ENCODE results near the gene MCCC1.
"Not testable (repeated sequence)": the region's sequence is repeated elsewhere in the genome, so short reads cannot be mapped to it uniquely, and the experiment has no call there.

MCCC1 gene

DNA sequence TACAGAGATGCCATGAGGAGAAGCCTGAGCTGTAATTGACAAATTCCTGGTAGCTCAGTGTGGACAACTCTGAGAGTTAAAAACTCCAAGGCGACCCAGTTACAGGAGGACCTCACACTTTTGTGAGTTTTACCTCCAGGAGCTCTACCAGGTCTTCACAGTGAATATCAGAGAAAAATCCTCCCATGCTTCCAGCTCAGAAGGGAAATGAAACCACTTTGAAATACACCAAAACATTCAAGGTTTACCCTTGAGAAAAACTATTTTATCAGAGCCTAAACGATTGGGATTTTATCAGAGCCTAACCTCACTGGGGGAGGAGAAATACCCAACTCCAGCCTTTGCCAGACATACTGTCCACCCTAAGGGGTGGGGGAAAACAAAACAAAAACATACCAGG lies 52.4 kb downstream of the MCCC1 start:
- DNase-seq, result no peak

DNA sequence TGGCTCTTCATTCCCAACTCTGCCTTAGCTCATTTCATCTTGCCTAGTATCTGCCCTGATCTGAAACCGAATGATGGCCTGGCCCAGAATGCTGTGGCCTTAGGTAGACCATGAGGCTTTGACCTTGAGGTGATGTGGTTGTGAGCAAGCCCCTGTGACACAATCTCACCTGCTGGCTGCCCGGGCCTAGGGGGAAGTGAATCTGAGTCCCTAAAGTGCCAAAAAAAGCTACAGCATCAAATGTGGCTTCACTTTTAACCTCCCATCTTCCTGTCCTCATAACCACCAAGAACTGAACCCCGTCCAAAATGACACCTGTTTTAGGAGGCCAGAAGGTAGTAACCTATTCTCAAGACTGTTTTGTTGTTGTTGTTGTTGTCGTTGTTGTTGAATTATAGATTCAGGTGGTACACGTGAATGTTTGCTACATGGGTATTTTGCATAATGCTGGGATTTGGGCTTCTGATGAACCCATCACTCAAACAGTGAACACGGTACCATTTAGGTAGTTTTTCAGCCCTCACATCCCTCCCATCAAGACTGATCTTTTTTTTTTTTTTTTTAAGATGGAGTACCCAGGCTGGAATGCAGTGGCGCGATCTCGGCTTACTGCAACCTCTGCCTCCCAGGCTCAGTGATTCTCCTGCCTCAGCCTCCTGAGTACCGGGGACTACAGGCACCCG lies 54.6 kb downstream of the MCCC1 start:
- DNase-seq, result no peak

DNA sequence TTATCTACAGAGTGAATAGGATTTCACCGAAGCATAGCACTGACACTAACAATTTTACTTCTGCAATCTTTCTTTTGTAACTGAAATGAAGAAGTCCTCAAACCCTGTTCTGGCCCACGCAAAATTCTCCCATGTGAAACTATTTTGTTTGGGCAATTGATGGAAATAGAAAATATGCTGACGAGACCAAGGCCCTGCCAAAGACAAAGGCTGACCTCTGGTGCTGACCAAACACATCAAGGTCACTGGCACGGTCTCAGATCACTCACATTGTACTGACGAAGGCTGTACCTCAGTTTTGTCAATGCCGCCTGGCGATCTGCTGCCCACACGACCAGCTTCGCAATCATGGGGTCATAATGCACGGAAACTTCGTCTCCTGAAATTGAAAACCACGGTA lies 60.5 kb downstream of the MCCC1 start:
- no peak for DNase-seq

DNA sequence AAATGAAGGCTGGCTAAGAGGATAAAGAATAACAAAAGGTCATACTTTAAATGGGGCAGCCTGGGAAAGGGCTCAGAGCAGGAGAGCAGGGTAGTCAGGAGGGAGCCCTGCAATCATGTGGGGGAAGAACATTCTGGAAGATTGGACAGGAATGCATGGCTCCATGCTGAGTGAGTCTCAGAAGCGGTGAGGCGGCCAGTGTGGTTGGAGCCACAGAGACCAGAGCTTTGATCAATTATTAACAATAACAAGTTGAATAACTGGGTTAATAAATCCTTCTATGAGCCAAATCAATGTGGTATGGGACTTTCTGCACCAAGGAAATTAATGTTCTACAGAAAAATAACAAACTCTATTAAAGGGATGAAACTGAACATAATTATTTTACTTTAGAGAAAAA lies 61.1 kb downstream of the MCCC1 start:
- DNase-seq, result no peak

DNA sequence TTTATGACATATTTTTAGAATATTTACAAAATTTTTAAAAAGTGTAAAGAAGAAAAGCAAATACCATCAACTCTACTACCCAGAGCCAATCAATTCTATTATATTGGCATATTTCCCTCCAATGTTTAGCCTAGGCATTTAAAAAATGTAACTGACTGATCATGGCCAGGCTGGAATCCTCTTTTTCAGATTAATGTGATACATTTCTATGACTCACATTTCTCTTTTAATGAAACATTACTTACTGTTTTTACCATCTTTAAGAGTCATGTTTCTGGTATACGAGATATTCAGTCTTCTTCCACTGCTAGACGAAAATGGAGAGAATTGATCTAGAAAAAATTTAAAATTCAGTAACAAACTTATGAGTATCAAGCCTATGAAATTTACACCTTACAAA lies 65.5 kb downstream of the MCCC1 start:
- no peak for DNase-seq

DNA sequence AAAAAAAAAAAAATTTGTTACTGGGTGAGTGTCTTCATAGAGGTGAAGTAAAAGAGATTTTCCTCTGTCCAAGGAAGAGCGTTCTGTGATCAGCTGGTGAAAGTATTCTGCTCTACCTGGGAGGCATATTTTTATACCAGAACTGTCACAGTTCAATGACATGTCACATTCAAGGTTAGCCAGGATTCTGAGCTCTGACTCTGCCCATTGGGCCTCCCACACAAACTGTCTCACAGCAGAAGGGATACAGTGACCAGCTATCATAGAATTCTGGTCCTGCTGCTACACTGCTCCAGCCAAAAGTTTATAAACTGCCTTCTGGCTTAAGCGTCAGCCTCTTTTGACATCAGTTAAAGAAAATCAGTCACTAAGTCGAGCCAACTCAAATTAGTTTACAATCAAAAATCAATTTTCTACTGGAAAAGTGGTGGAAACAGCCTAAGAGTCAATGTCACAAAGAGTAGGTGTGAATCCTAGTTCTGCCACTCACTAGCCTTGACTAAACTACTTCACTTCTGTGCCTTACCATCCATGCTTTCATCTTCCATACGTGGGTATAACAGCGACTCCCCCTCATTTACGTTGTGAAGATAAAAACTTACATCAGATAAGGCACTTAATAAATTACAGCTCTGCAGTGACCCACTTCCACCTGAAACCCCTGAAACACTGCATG lies 66.3 kb downstream of the MCCC1 start:
- no peak for DNase-seq

DNA sequence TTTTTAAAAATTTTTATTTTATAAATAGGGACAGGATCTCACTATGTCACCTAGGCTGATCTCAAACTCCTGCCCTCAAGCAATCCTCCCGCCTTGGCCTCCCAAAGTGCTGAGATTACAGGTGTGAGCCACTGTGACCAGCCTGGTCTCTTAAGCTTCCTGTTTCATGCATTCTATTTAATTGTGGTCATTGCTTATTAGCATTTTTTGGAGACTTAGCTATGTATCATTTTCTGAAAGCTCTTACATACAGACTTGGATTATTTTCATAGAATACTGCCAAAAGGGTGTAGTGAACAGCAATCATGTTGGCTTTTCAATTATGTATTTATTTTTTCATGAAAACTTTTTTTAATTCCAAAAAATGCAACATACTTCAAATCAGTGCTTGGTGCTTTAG lies 67.5 kb downstream of the MCCC1 start:
- no peak for DNase-seq

DNA sequence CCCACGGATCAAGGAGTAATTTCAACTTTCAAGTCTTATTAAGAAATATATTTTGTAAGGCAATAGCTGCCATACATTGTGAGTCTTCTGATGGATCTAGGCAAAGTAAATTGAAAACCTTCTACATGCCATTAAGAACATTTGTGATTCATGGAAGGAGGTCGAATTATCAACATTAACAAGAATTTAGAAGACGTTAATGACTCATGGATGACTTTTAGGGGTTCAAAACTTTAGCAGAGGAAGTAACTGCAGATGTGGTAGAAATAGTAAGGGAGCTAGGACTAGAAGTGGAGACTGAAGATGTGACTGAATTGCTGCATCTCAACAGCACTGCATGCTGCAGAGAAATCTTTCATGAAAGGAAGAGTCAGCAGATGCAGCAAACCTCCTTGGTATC lies 70.9 kb downstream of the MCCC1 start:
- DNase-seq, result no peak

DNA sequence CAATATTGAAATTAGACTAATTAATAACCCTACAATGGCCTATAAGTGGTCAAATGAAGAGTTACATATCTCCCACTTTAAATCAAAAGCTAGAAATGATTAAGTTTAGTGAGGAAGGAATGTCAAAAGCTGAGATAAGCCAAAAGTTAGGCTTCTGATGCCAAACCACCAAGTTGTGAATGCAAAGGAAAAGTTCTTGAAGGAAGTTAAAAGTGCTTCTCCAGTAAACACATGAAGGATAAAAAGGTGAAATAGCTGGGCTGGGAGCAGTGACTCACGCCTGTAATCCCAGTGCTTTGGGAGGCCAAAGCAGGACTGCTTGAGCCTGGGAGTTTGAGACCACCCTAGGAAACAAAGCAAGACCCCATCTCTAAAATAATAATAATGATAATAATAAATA lies 72.0 kb downstream of the MCCC1 start:
- no peak for DNase-seq

DNA sequence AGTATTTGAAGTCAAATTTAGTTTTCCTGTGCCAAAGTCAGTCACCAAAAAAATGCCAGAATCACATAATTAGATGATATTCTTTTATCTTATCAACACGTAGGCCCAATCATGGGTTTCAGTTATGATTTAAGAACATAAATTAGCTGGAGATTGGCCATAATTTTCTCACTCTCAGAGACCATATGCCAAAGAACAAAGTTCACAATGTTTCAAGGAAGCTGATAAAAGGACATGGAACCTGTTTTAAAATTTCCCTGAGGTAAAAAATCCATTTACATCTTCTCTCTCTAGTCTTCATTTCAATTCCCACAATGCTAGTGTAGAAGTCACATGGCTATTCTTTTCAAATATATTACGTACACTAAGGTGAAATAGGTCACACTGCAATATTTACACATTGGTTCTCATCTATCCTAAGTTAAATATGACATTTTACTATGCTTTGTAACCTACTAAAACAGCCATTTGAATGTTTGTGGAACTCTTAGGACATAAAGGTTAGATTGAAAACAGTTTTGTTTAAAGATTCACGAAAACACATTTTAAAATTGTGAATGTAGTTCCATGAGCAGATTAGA lies 76.3 kb downstream of the MCCC1 start:
- DNase-seq, result no peak

DNA sequence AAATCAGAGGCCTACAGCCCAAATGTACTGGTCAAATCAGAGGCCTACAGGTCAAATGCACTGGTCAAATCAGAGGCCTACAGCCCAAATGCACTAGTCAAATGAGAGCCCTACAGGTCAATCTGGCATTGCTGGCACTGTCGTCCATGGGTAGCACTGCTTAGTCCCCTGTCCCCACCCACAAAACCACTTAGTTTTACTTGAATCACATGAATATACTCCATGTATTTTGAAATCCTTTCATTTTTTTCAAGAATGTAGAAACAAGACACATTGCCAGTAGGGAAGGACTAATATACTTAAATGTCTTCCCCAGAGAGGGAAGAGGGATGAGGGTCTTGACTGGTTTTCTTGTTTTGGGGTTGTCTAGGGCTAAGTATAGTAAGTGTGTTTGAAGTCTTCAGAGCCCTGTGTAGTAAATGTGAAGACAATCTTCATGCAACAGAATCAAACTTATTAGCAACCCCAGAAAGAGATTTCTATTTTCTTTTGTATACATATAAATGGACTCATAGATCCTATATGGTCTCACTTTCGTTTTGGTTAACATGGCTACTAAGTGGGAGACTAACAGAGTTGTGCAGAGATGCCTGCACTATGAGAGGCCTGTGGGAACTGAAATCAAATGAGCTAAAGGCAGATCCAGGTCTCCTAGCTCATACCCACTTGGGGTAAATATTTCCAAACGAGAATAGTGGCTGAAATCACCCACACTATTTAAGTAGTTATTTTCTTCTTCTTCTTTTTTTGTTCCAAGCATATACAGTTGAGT lies 80.7 kb downstream of the MCCC1 start:
- no peak for DNase-seq

DNA sequence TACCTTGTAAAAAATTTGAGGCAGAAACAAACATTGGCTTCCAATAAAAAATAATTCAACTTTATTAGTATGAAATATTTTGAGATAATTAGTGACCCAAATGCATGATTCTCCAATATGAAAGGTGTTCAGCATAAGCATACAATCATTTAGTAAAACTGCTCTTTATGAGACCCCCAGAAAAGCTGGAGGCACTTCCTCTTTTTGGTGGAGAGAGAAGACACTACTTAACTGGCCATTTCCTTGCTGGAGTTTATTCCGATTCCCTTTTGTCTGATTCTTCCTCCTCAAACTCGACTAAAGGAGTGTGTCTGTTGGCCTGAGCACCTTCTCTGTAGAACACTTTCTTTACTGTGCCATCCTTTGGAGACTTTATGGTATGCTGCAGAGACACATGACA lies 84.1 kb downstream of the MCCC1 start:
- DNase-seq, result no peak

DNA sequence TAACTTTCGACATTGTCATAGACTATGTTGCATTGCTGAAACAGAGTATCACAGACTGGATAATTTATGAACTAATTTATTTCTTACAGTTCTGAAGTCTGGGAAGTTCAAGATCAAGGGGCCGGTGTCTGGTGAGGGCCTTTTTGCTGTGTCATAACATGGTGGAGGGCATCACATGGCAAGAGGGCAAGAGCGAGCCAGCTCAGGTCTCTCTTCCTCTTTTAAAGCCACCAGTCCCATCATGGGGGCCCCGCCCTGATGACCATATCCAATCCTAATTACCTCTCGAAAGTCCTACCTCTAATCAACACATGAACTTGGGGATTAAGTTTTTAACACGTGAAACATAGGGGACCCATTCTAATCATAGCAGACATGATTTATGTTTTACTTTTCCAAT lies 85.4 kb downstream of the MCCC1 start:
- no peak for DNase-seq

DNA sequence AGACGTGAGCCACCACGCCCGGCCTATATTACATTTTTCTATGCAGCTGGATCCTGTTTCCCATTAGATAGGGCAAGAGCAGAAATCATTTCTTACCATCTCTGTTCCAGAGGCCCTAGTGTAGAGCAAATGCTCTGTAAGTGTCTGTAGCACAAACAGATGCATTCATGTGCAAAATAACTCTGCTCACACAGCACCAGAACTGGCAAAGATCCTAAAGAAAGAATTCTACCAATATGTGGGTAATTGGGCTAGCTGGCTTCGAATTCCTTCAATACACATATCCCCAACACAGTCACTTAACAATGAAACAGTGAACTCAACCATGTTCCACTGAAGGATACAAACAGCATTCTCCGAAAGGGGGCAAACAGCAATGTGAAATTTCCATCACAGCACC lies 86.2 kb downstream of the MCCC1 start:
- no peak for DNase-seq

DNA sequence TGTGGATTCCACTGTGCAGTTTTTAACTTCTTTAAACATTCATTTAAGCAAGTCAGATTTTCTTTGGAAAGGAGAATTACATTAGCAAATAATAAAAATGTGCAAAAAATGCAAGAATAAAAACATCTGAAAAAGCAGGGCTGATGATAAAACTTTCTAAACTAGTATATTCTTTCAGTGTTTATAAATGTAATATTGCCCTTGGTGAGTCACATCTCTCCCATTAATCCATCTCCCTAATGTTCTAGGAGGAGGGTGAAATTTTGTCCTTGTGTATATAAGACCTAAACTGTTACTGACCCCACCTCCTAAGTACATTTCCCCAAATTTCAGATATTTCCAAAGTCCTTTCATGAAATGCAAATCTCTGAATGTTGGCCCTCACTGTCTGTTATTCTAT lies 90.5 kb downstream of the MCCC1 start:
- no peak for DNase-seq

DNA sequence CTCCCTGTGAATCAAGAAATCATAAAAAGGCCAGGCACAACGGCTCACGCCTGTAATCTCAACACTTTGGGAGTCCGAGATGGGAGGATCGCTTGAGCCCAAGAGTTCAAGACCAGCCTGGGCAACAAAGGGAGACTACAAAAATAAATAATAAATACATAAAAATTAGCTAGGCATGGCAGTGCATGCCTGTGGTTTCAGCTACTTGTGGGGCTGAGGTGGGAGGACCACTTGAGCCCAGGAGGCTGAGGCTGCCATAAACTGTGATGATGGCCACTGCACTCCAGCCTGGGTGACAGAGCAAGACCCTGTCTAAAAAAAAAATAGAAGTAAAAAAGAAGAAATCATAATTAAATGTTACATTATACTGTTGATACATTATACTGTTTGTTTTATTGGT lies 91.0 kb downstream of the MCCC1 start:
- no peak for DNase-seq

DNA sequence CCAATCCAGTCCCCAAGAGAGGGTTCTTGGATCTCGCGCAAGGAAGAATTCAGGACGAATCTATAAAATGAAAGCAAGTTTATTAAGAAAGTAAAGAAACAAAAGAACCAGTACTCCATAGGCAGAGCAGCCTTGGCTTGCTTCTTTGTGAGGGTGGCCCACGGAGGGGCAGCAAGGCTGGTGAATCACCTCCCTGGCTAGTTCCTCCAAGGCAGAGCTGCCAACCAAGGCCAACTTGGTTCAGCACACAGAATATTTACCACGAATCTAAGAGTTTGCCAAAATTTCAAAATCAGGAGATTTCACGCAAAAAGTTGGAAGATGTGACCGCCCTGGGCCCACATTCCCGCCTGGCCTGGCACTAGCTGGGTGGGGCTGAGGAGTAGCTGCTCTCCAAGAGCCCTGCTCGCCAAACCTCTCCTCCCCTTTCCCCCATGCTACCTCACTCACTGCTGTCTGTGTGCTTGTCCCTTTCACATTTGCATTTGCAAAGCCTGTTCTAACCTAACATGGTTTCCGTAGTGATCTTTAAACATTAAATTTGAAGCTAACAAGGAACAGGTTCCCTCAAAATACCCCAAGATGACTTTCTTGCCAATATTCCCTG lies 92.8 kb downstream of the MCCC1 start:
- no peak for DNase-seq

DNA sequence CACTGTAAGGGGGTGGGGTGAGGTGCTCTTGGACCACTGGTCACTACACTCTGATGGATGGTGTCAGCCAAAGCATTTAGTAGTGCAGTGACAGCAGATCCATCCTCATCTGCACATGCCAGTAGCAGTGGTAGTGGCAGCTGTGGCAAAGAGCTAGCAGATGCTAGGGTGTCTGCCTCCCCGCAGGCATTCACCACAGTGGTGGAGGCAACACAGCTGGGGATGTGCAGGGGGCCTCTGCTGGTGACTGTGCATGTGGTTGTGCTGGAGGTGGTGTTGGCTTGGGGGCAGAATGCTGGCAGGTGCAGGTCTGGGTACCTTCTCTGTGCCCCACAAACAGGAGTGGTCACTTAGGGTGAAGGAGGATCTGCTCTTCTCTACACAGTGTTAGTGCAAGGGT lies 99.5 kb downstream of the MCCC1 start:
- no peak for DNase-seq

DNA sequence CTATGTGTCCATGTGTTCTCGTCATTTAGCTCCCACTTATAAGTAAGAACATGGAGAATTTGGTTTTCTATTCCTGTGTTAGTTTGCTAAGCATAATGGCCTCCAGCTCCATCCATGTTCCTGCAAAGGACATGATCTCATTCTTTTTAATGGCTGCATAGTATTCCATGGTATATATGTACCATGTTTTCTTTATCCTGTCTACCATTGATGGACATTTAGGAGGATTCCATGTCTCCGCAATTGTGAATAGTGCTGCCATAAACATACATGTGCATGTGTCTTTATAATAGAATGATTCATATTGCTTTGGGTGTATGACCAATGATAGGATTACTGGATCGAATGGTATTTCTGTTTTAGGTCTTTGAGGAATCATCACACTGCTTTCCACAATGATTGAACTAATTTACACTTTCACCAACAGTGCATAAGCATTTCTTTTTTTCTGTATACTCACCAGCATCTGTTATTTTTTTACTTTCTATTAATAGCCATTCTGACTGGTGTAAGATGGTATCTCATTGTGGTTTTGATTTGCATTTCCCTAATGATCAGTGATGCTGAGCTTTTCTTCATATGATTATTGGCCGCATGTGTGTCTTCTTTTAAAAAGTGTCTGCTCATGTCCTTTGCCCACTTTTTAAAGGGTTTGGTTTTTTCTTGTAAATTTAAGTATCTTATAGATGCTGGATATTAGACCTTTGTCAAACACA lies 105.7 kb downstream of the MCCC1 start:
- DNase-seq, result not testable (repeated sequence)

DNA sequence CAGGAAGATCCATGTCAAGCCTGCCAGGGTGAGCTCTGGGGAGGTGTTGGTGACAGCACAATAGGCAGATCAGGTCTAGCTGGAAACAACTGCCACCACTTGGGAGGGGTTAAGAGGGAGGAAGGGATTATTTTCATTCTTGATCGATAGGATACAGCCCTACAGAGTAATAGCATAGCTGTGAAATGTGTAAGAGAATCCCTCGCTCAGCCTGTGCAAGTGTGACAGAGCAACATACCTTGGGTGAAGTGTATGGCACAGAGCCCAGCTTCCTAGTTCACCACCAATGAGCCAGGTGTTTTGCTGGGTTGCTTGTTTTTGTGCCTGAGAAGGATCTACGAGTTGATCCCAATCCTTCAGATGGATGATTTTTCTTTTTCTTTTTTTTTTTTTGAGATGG lies 109.7 kb downstream of the MCCC1 start:
- no peak for DNase-seq

DNA sequence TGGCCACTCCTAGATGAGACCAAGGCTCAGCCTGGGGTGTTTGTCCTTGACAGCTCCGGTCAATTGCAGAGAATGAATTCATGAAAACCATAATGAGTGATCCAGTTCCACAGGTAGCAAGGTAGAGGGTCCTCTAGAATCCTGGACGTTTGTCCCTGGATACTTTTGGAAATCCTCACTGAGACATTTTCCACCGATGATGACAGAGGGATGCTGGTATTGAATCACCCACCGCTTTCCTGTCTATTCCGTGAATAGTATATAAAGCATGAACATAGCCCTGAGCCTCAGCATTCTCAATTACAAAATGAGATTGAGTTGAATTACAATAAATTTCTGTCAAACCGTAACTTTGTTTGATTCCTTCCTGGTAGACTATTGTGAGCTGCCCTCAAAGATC lies 113.3 kb downstream of the MCCC1 start:
- DNase-seq, result no peak
